Breast epithelium (tissue), 4 donors: ENCODE results near the gene RNF223. TPM values are rescaled to one million over a fixed set of nuclear protein-coding genes. Genes with fewer than 3 reads are reported as not detected.

Source experiments
- DNase-seq, 2 donors: peaks; one replicate each; pipeline ENCODE4 v3.0.0-alpha.2; 2019; ENCODE audit warnings: low spot score in 2 of 2
- H3K27ac ChIP-seq, 2 donors: fragments of 200-600 bp; sonication (generic) in 1 of 2; one replicate each; pipeline ENCODE4 v1.5.1; 2016 to 2019; ENCODE audit warnings: mild to moderate bottlenecking in 1 of 2
- H3K27me3 ChIP-seq, 2 donors: fragments of 200-600 bp; sonication (generic) in 1 of 2; one replicate each; pipeline versions ENCODE4 v1.5.1 to v1.6.0; 2017 to 2019; ENCODE audit warnings: control low read depth in 1 of 2, mild to moderate bottlenecking in 1 of 2
- H3K36me3 ChIP-seq: fragments of 200-600 bp; one replicate; pipeline ENCODE4 v1.5.1; 2019
- H3K4me1 ChIP-seq, 2 donors: fragments of 200-600 bp; sonication (generic); one replicate each; pipeline ENCODE4 v1.5.1; 2016 to 2019; ENCODE audit warnings: control low read depth in 1 of 2
- H3K4me3 ChIP-seq, 3 donors: fragments of 200-600 bp; sonication (generic); 1 replicate in 2 of 3; 2 replicates in 1 of 3; pipeline ENCODE4 v1.5.1; 2016 to 2019; ENCODE audit warnings: mild to moderate bottlenecking in 3 of 3, moderate library complexity in 2 of 3
- H3K9me3 ChIP-seq, 2 donors: fragments of 200-600 bp; sonication (generic) in 1 of 2; one replicate each; pipeline ENCODE4 v1.5.1; 2016 to 2019; ENCODE audit warnings: control low read depth in 1 of 2
- POLR2A ChIP-seq: fragments of 450-650 bp; IDR thresholded peaks from one replicate; pipeline ENCODE4 v1.6.1; 2016; ENCODE audit warnings: antibody characterized with exemption, mild to moderate bottlenecking, moderate library complexity
- POLR2AphosphoS5 ChIP-seq, 3 donors: sonication (generic); formaldehyde crosslinking; IDR thresholded peaks; one replicate each; pipeline ENCODE4 v1.6.1; 2017; ENCODE audit warnings: antibody characterized with exemption in 3 of 3
- intact Hi-C: fragments of 100-400 bp; cut with DNase I; formaldehyde crosslinking; loops from one replicate; pipeline ENCODE4 v1.15.1; 2023; ENCODE audit warnings: low total_unique reads
- total RNA-seq, 3 donors: library from RNA; depleted of rRNA; stranded (reverse); fragments of >200 nt; gene quantifications; one replicate each; pipeline ENCODE4 v1.1.0, GENCODE V29; 2016
- TF ChIP-seq, protein P1 (sequence below), 3 donors: fragments of 450-650 bp; IDR thresholded peaks; one replicate each; pipeline ENCODE4 v1.5.1; 2016 to 2017; ENCODE audit warnings: antibody characterized with exemption in 3 of 3, mild to moderate bottlenecking in 3 of 3, moderate library complexity in 3 of 3

RNF223 gene
- total RNA-seq, 3 donors from 2014 or later: 0.33 to 2.8 TPM; not detected in 1

DNA sequence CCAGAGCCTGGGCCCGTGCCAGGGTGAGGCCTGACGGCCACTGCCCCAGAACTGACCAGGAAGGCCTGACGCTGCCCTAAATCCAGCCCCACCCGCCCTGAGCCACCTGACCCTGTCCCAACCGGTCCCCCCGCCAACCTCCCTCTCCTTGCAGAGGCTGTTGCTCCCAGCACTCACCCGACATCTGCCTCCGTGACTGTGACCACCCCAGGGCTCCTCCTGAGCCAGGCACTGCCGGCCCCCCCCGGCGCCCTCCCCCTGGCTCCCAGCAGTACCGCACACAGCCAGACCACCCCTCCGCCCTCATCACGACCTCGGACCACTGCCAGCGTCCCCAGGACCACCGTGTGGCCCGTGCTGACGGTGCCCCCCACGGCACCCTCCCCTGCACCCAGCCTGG, 27.9 kb downstream of the RNF223 start:
- Histone ChIP-seq H3K4me1 (no peaks in the 10 kb centered on the region), H3K9me3 (no peaks in the 10 kb centered on the region), H3K4me3 (no peak overlapping the region), H3K36me3 (no peaks in the 10 kb centered on the region), H3K27ac (no peak overlapping the region), H3K27me3 (no peaks in the 10 kb centered on the region)
- intact Hi-C loops: no loop called here
- DNase-seq: no peak
- TF ChIP-seq POLR2AphosphoS5 (IDR thresholded peaks at IDR 0.05): no peak
- TF ChIP-seq, protein P1, sequence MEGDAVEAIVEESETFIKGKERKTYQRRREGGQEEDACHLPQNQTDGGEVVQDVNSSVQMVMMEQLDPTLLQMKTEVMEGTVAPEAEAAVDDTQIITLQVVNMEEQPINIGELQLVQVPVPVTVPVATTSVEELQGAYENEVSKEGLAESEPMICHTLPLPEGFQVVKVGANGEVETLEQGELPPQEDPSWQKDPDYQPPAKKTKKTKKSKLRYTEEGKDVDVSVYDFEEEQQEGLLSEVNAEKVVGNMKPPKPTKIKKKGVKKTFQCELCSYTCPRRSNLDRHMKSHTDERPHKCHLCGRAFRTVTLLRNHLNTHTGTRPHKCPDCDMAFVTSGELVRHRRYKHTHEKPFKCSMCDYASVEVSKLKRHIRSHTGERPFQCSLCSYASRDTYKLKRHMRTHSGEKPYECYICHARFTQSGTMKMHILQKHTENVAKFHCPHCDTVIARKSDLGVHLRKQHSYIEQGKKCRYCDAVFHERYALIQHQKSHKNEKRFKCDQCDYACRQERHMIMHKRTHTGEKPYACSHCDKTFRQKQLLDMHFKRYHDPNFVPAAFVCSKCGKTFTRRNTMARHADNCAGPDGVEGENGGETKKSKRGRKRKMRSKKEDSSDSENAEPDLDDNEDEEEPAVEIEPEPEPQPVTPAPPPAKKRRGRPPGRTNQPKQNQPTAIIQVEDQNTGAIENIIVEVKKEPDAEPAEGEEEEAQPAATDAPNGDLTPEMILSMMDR (IDR thresholded peaks at IDR 0.05): no peak
- no peak for TF ChIP-seq POLR2A

DNA sequence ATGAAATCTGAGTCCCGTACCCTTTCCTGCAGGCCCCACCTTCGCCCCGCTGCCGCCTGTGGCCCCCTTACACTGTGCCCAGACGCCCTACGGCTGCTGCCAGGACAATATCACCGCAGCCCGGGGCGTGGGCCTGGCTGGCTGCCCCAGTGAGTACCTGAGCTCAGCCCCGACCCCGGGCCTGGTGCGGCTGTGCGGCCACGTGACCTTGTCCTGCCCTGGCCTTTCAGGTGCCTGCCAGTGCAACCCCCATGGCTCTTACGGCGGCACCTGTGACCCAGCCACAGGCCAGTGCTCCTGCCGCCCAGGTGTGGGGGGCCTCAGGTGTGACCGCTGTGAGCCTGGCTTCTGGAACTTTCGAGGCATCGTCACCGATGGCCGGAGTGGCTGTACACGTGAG, 29.0 kb downstream of the RNF223 start:
- Histone ChIP-seq H3K9me3 (no peaks in the 10 kb centered on the region), H3K27ac (no peak overlapping the region), H3K36me3 (no peaks in the 10 kb centered on the region), H3K4me1 (peaks cover 1 to 3% of the 10 kb centered on the region in 2 donors), H3K4me3 (no peak overlapping the region), H3K27me3 (no peaks in the 10 kb centered on the region)
- no peak for DNase-seq
- intact Hi-C loops: no loop called here
- TF ChIP-seq, protein P1 (IDR thresholded peaks at IDR 0.05): no peak
- TF ChIP-seq POLR2A (no peak), POLR2AphosphoS5 (IDR thresholded peaks at IDR 0.05) (no peak)

DNA sequence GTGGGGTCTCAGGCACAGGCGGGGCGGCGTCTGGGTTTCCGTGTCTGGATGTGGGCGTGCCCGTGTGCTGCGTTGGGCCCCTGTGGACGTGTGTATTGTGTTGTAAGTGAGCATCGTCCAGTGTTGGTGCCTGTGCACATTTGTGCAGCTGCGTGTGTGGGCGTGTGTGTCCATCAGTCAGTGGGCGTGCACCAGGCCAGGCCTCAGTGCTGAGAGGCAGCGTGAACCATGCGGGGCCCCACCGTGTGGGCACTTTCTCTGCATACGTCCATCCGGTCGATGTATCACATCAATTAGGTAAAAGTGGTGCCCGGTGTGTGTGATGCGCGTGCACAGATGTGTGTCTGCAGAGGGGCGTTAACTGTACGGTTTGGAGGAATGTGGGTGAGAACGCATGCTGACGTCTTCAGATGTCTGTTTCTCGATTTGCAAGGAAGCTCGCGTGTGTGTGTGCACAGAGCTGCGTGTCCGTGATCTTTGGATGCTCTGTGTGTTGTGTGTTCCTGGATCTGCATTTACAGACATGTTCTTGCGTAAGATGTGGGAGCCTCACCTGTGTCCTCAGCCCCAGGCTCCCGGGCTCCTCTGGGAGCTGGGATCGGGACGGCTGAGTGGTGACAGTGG, 29.5 kb downstream of the RNF223 start:
- peaks cover 7 to 8% of the 10 kb centered on the region in 2 donors for H3K4me1 ChIP-seq
- H3K4me3 ChIP-seq: no peak overlapping the region
- TF ChIP-seq POLR2AphosphoS5 (IDR thresholded peaks at IDR 0.05): no peak
- no peak for TF ChIP-seq POLR2A
- TF ChIP-seq, protein P1 (IDR thresholded peaks at IDR 0.05): no peak
- intact Hi-C loops: no loop called here
- no peaks in the 10 kb centered on the region for H3K9me3 ChIP-seq
- DNase-seq: no peak
- H3K36me3 ChIP-seq: no peaks in the 10 kb centered on the region
- H3K27ac ChIP-seq: no peak overlapping the region
- H3K27me3 ChIP-seq: no peaks in the 10 kb centered on the region

DNA sequence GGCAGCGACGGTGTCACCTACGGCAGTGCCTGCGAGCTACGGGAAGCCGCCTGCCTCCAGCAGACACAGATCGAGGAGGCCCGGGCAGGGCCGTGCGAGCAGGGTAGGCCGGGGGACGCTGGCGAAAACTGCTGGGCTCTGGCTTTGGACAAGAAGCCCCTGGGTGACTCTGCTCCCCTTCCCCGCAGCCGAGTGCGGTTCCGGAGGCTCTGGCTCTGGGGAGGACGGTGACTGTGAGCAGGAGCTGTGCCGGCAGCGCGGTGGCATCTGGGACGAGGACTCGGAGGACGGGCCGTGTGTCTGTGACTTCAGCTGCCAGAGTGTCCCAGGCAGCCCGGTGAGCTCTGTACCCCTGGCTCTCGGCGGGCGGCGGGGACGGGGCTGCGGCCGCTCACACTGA, 30.2 kb downstream of the RNF223 start:
- no peak for DNase-seq
- intact Hi-C loops: no loop called here
- no peak overlapping the region for H3K27ac ChIP-seq
- H3K4me3 ChIP-seq: no peak overlapping the region
- TF ChIP-seq, protein P1 (IDR thresholded peaks at IDR 0.05): no peak
- TF ChIP-seq POLR2AphosphoS5 (IDR thresholded peaks at IDR 0.05) (no peak), POLR2A (no peak)
- no peaks in the 10 kb centered on the region for H3K9me3 ChIP-seq
- no peaks in the 10 kb centered on the region for H3K36me3 ChIP-seq
- H3K4me1 ChIP-seq: peaks cover 7 to 8% of the 10 kb centered on the region in 2 donors
- no peaks in the 10 kb centered on the region for H3K27me3 ChIP-seq

DNA sequence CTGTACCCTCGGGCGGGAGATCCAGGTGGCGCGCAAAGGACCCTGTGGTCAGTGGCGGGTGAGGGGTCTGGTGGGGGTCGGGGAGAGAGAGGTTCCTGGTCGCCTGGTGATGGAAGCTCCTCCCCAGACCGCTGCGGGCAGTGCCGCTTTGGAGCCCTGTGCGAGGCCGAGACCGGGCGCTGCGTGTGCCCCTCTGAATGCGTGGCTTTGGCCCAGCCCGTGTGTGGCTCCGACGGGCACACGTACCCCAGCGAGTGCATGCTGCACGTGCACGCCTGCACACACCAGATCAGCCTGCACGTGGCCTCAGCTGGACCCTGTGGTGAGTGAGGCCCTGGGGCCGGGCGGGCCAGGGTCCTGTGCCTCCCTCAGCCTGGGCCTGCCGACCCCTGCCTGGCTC, 30.7 kb downstream of the RNF223 start:
- no peak for TF ChIP-seq POLR2A
- TF ChIP-seq, protein P1 (IDR thresholded peaks at IDR 0.05): no peak
- TF ChIP-seq POLR2AphosphoS5 (IDR thresholded peaks at IDR 0.05): no peak
- intact Hi-C loops: no loop called here
- no peak overlapping the region for H3K4me3 ChIP-seq
- H3K4me1 ChIP-seq: peaks cover 7 to 8% of the 10 kb centered on the region in 2 donors
- H3K9me3 ChIP-seq: no peaks in the 10 kb centered on the region
- H3K36me3 ChIP-seq: no peaks in the 10 kb centered on the region
- H3K27ac ChIP-seq: no peak overlapping the region
- no peak for DNase-seq
- no peaks in the 10 kb centered on the region for H3K27me3 ChIP-seq
